Endothelial cell of umbilical vein (primary cell): ENCODE data around the gene EGFL7. TPM values are rescaled to one million over a fixed set of nuclear protein-coding genes. Genes with fewer than 3 reads are reported as not detected.
A peak's percentile ranks its signal among the peaks of the same experiment; 100 is the strongest.

Source experiments
- BruUV-seq: library from RNA; stranded (reverse); fragments of 400-500 nt; replicated peaks from 2 replicates; lab custom pipeline; 2021; lab: Mats Ljungman, UMichigan
- CTCF ChIA-PET: fragments of 300-600, 350-600 bp; sonication (Branson Sonifier 250); formaldehyde crosslinking; loops from one replicate; lab custom pipeline; 2021; ENCODE audit warnings: antibody characterized with exemption, inconsistent platforms; lab: Charles Lee
- POLR2A ChIA-PET: fragments of 300-600, 350-600 bp; sonication (Branson Sonifier 250); formaldehyde crosslinking; loops from one replicate; lab custom pipeline; 2021; ENCODE audit warnings: antibody characterized with exemption, inconsistent platforms; lab: Charles Lee
- DNase-seq: peaks from one replicate; pipeline ENCODE4 v3.0.0-alpha.2; 2011; ENCODE audit warnings: low read depth, low spot score
- FAIRE-seq: peaks from 2 replicates; lab custom pipeline; 2011; peaks lifted over from hg19 to GRCh38; lab: Jason Lieb, UNC
- H2AFZ ChIP-seq: 2 replicates; pipeline ENCODE4 v1.6.0; 2012; ENCODE audit warnings: low read depth, low read length, control low read depth, inconsistent platforms
- H3K27ac ChIP-seq: 2 replicates; pipeline ENCODE4 v1.5.1; 2011; ENCODE audit warnings: low read depth, mild to moderate bottlenecking, control low read depth, low read length, moderate library complexity; ENCODE audit not compliant: insufficient read depth
- H3K27me3 ChIP-seq, 2 experiments: 2 replicates each; pipeline versions ENCODE4 v1.6.0 to v1.6.1; 2011; ENCODE audit warnings: low read length in 2 of 2, mixed read lengths in 1 of 2; ENCODE audit not compliant: control insufficient read depth in 2 of 2, insufficient read depth in 2 of 2
- H3K36me3 ChIP-seq, 2 experiments: 2 replicates in 1 of 2; 3 replicates in 1 of 2; pipeline ENCODE4 v1.5.1; 2011; ENCODE audit warnings: low read length in 2 of 2, mild to moderate bottlenecking in 1 of 2, moderate library complexity in 1 of 2; ENCODE audit not compliant: control insufficient read depth in 2 of 2, insufficient read depth in 2 of 2; ENCODE audit errors: extremely low read depth in 1 of 2
- H3K4me1 ChIP-seq: 3 replicates; pipeline ENCODE4 v1.5.1; 2011; ENCODE audit warnings: mild to moderate bottlenecking, low read length; ENCODE audit not compliant: control insufficient read depth, insufficient read depth; ENCODE audit errors: extremely low read depth
- H3K4me2 ChIP-seq: 2 replicates; pipeline ENCODE4 v1.6.1; 2011; ENCODE audit warnings: low read length, control low read depth, mixed read lengths; ENCODE audit not compliant: insufficient read depth
- H3K4me3 ChIP-seq, 3 experiments: fragments of 200-600 bp in 1 of 3; sonication (generic), shearing (Covaris generic) in 1 of 3; replicated peaks in 1 of 3; 2 replicates each; pipeline ENCODE4 v1.5.1; 2011 to 2016; ENCODE audit warnings: control low read depth in 3 of 3, low read length in 3 of 3, mild to moderate bottlenecking in 2 of 3, inconsistent platforms in 1 of 3, low read depth in 1 of 3, moderate library complexity in 1 of 3; ENCODE audit not compliant: insufficient read depth in 1 of 3
- H3K79me2 ChIP-seq: 2 replicates; pipeline ENCODE4 v1.6.0; 2012; ENCODE audit warnings: low read length, inconsistent platforms; ENCODE audit not compliant: control insufficient read depth, insufficient read depth
- H3K9ac ChIP-seq: replicated peaks from 2 replicates; pipeline ENCODE3; 2011; ENCODE audit warnings: low read length, control low read depth; ENCODE audit not compliant: insufficient read depth; ENCODE audit errors: extremely low read depth
- H3K9me1 ChIP-seq: replicated peaks from 3 replicates; pipeline ENCODE4 v1.6.0; 2011; ENCODE audit warnings: mild to moderate bottlenecking, low read length; ENCODE audit not compliant: control insufficient read depth, insufficient read depth; ENCODE audit errors: extremely low read depth
- H3K9me3 ChIP-seq: replicated peaks from 2 replicates; pipeline ENCODE4 v1.5.1; 2012; ENCODE audit warnings: low read length, inconsistent platforms; ENCODE audit not compliant: control insufficient read depth, insufficient read depth
- H4K20me1 ChIP-seq: replicated peaks from 2 replicates; pipeline ENCODE3; 2011; ENCODE audit warnings: mild to moderate bottlenecking, low read length; ENCODE audit not compliant: control insufficient read depth, insufficient read depth; ENCODE audit errors: extremely low read depth
- EZH2 ChIP-seq: IDR thresholded peaks from 2 replicates; pipeline ENCODE4 v1.6.1; 2012; ENCODE audit warnings: borderline replicate concordance, low read depth, mild to moderate bottlenecking, moderate library complexity, low read length, inconsistent platforms; ENCODE audit not compliant: severe bottlenecking
- MAX ChIP-seq: IDR thresholded peaks from 2 replicates; pipeline ENCODE4 v1.6.1; 2011; ENCODE audit not compliant: insufficient read depth, insufficient read length
- POLR2A ChIP-seq: IDR thresholded peaks from 2 replicates; pipeline ENCODE4 v1.6.1; 2012; ENCODE audit warnings: low read depth, mild to moderate bottlenecking, control low read depth, low read length
- POLR2AphosphoS5 ChIP-seq: IDR thresholded peaks from 2 replicates; pipeline ENCODE4 v1.6.1; 2012; ENCODE audit warnings: low read depth, mild to moderate bottlenecking, control low read depth, low read length, moderate library complexity; ENCODE audit not compliant: insufficient read depth
- dilution Hi-C: fragments of 300-500 bp; cut with MboI; formaldehyde crosslinking; loops from one replicate; pipeline ENCODE4 v1.15.0; 2019; ENCODE audit warnings: low sequenced_read_pairs; ENCODE audit not compliant: extremely low pct_ligation_motif_present
- intact Hi-C: fragments of 100-400 bp; cut with micrococcal nuclease; formaldehyde crosslinking; loops from one replicate; pipeline ENCODE4 v1.10.0; 2022
- polyA plus RNA-seq, 4 experiments: library from polyadenylated mRNA; depleted of rRNA in 3 of 4; stranded (reverse) in 3 of 4; unstranded in 1 of 4; fragments of >200 nt; gene quantifications; 2 replicates each; pipeline versions ENCODE4 v1.2.1 to v1.2.3, GENCODE V29; 2011 to 2012; ENCODE audit warnings: missing spikeins in 1 of 4
- total RNA-seq: library from RNA; stranded (reverse); gene quantifications from 2 replicates; pipeline ENCODE4 v1.2.3, GENCODE V29; 2021

EGFL7 gene
- total and polyA plus RNA-seq, 2 donors (not counting 3 experiments of a cell fraction or from before 2014, with no cell fraction given): 1,043 to 1,377 TPM

GRCh38 chr9:136673088-136673974 is 10.6 kb downstream of the EGFL7 start:
- TSS peak; percentile 28 for BruUV-seq
- Histone ChIP-seq H3K9ac (no peak overlapping the region), H3K4me1 (peaks cover 7% of the 10 kb centered on the region), H4K20me1 (no peaks in the 10 kb centered on the region), H3K36me3 (peaks cover 19 to 45% of the 10 kb centered on the region in 2 experiments), H3K27ac (no peak overlapping the region), H3K4me3 (no peak overlapping the region), H2AFZ (no peak overlapping the region), H3K27me3 (no peaks in the 10 kb centered on the region), H3K9me3 (no peaks in the 10 kb centered on the region), H3K4me2 (no peak overlapping the region), H3K79me2 (peaks cover 20% of the 10 kb centered on the region), H3K9me1 (no peaks in the 10 kb centered on the region)
- intact Hi-C loops (loop anchor here (2.0 to 5.0 kb wide), 2 partner anchors 39 to 51 kb away; partner anchors contain the start of gene DIPK1B), dilution Hi-C loops (no loop called here)
- FAIRE-seq: no peak
- TF ChIP-seq POLR2A (peak; percentile 94), POLR2AphosphoS5 (peak; percentile 98), EZH2 (no peak), MAX (no peak)
- ChIA-PET POLR2A (interaction anchor here (1.0 to 6.2 kb wide), 4 partner anchors 11 to 134 kb away, joined by 6 to 54 read pairs (median 10); partner anchors contain the start of gene EGFL7), CTCF (interaction anchor here (1.0 to 6.3 kb wide), 3 partner anchors 16 to 48 kb away, joined by 4 to 45 read pairs (median 4); no protein-coding TSS in a partner anchor)
- DNase-seq: peak; percentile 80
